Measurements from ENCODE around the gene KRT25.

DNA sequence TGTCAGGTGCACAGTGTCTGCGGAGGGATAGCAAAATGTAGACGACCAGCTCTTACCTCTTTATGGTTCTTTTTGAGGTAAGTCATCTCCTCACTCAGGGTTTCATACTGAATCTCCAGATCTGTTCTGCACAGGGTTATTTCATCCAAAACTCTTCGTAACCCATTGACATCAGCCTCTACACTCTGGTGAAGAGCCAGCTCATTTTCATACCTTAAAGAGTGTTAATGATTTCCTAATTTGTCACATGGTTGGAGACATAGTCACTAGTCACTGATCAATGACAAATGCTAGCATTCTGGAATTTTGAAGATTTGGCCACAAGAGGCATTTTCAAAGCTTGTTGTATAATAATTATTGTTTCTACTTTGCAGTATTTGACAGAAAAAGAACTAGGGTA lies 1.3 kb downstream of the KRT25 start:
- TF ChIP-seq CTCF (IDR thresholded peaks at IDR 0.05; ENCODE audit: extremely low read depth in 1 of 2, insufficient read depth in 1 of 2, low read depth in 1 of 2, low read length in 2 of 2) (no peak), EZH2 (IDR thresholded peaks at IDR 0.05; ENCODE audit: borderline replicate concordance, low read depth, low read length, severe bottlenecking) (no peak)

All from endothelial cell of umbilical vein (primary cell).